Measurements from ENCODE around the gene ADAP1. TPM values are rescaled to one million over a fixed set of nuclear protein-coding genes. Genes with fewer than 3 reads are reported as not detected.

ADAP1 gene
- polyA plus RNA-seq, 3 donors, result 49.1 to 117 (median 72.2) TPM

- Mint-ChIP-seq H3K4me3 (no peak overlapping the region), H3K4me1 (peaks cover 54% of the 10 kb centered on the region), H3K27ac (peak overlapping the region in 2 of 7 donors; percentile 13 to 50), H3K9me3 (peaks cover 0 to 7% (median 0%) of the 10 kb centered on the region in 7 donors), H3K27me3 (ENCODE audit: low read depth in 3 of 3) (peaks cover 0 to 3% (median 0%) of the 10 kb centered on the region in 3 donors), H3K36me3 (peaks cover 49 to 65% of the 10 kb centered on the region in 2 donors)
- H2AFZ ChIP-seq (ENCODE audit: insufficient read depth, low read depth, low read length, poor library complexity, severe bottlenecking), result no peak overlapping the region
- no peaks in the 10 kb centered on the region for H3K27me3 ChIP-seq (ENCODE audit: control insufficient read depth in 2 of 2, insufficient read depth in 2 of 2, low read length in 2 of 2)
- DNase-seq, result no peak
- no peak overlapping the region for H3K27ac ChIP-seq (ENCODE audit: low read depth in 1 of 2, low read length in 2 of 2)
- WGBS (ENCODE audit: insufficient coverage), result 100% methylated on average over 8 of the region's 17 CpGs
- H3K79me2 ChIP-seq (ENCODE audit: insufficient read depth, low read length), result peaks cover 63% of the 10 kb centered on the region
- H3K9me3 ChIP-seq (replicated peaks in 1 of 2; ENCODE audit: control insufficient read depth in 1 of 2, insufficient read depth in 1 of 2, low read length in 2 of 2), result no peaks in the 10 kb centered on the region
- no peak overlapping the region for H3K4me3 ChIP-seq (replicated peaks in 1 of 3; ENCODE audit: low read depth in 2 of 3, low read length in 3 of 3)
- TF ChIP-seq, protein P1, sequence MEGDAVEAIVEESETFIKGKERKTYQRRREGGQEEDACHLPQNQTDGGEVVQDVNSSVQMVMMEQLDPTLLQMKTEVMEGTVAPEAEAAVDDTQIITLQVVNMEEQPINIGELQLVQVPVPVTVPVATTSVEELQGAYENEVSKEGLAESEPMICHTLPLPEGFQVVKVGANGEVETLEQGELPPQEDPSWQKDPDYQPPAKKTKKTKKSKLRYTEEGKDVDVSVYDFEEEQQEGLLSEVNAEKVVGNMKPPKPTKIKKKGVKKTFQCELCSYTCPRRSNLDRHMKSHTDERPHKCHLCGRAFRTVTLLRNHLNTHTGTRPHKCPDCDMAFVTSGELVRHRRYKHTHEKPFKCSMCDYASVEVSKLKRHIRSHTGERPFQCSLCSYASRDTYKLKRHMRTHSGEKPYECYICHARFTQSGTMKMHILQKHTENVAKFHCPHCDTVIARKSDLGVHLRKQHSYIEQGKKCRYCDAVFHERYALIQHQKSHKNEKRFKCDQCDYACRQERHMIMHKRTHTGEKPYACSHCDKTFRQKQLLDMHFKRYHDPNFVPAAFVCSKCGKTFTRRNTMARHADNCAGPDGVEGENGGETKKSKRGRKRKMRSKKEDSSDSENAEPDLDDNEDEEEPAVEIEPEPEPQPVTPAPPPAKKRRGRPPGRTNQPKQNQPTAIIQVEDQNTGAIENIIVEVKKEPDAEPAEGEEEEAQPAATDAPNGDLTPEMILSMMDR (IDR thresholded peaks at IDR 0.05), result no peak
- H4K20me1 ChIP-seq (ENCODE audit: insufficient read depth, low read length), result peaks cover 36% of the 10 kb centered on the region
- H3K36me3 ChIP-seq (replicated peaks in 1 of 2; ENCODE audit: control insufficient read depth in 1 of 2, insufficient read depth in 2 of 2, low read length in 2 of 2), result peaks cover 32 to 41% of the 10 kb centered on the region in 2 donors
- H3K9ac ChIP-seq (ENCODE audit: insufficient read depth, low read length, poor library complexity, severe bottlenecking), result no peak overlapping the region
- H3K4me1 ChIP-seq (ENCODE audit: control insufficient read depth in 1 of 2, insufficient read depth in 2 of 2, low read length in 2 of 2), result peaks cover 39 to 67% of the 10 kb centered on the region in 2 donors
- no peak overlapping the region for H3K4me2 ChIP-seq (replicated peaks; ENCODE audit: extremely low read depth, low read length, poor library complexity, severe bottlenecking)
- intact Hi-C loops (cut with micrococcal nuclease), result no loop called here
Measured at GRCh38 chr7:916291-916941, 38.1 kb downstream of the ADAP1 start.

DNA sequence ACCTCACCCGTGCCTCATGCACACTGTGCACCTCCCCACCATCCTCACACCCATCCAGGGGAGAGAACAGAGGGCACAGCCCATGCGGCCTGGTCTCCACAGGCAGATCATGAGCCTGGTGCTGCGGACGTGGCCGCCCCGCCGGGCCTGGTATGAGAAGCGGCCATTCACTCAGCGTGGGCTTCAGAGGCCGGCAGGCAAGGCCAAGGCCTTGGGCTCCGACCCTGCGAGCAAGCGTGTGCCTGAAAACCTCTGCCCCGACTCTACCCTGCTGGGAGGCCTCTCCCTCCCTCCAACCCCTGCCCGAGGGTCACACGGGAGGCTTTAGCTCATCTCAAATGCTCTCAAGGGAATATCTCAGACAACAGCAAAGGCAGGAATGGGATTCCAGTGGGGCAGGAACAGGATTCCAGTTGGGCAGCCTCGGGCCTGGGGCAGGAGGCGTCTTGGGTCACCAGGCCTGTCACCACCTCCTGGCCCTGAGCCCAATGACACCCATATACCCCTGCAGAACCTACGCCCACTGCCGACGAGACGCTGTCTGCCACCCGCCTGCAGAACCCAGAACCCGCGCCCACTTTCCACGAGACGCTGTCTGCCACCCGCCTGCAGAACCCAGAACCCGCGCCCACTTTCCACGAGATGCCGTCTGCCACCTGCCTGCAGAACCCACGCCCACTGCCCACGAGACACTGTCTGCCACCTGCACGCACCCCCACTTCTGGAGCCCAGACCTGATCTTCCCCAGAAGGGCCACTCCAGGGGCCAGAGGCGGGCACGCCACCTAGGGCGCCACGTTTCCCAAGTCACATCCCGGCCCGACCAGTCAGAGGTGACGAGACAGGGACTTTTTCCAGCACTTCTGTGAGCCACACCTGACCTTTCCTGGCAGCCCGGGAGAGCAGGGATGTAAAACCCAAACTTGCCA is 38.9 kb downstream of the ADAP1 start:
- H3K4me1 ChIP-seq (ENCODE audit: control insufficient read depth in 1 of 2, insufficient read depth in 2 of 2, low read length in 2 of 2), result peaks cover 45 to 67% of the 10 kb centered on the region in 2 donors
- peaks cover 27 to 32% of the 10 kb centered on the region in 2 donors for H3K36me3 ChIP-seq (replicated peaks in 1 of 2; ENCODE audit: control insufficient read depth in 1 of 2, insufficient read depth in 2 of 2, low read length in 2 of 2)
- H3K4me2 ChIP-seq (replicated peaks; ENCODE audit: extremely low read depth, low read length, poor library complexity, severe bottlenecking), result no peak overlapping the region
- peaks cover 55% of the 10 kb centered on the region for H3K79me2 ChIP-seq (ENCODE audit: insufficient read depth, low read length)
- H2AFZ ChIP-seq (ENCODE audit: insufficient read depth, low read depth, low read length, poor library complexity, severe bottlenecking), result no peak overlapping the region
- TF ChIP-seq, protein P1 (IDR thresholded peaks at IDR 0.05), result no peak
- peaks cover 52% of the 10 kb centered on the region for H3K4me1 Mint-ChIP-seq
- no peak overlapping the region for H3K4me3 ChIP-seq (replicated peaks in 1 of 3; ENCODE audit: low read depth in 2 of 3, low read length in 3 of 3)
- DNase-seq, result no peak
- H3K27me3 ChIP-seq (ENCODE audit: control insufficient read depth in 2 of 2, insufficient read depth in 2 of 2, low read length in 2 of 2), result no peaks in the 10 kb centered on the region
- H3K9ac ChIP-seq (ENCODE audit: insufficient read depth, low read length, poor library complexity, severe bottlenecking), result no peak overlapping the region
- intact Hi-C loops (cut with micrococcal nuclease), result no loop called here
- WGBS (ENCODE audit: insufficient coverage), result 95% methylated on average over 41 of the region's 43 CpGs
- H3K4me3 Mint-ChIP-seq, result no peak overlapping the region
- no peak overlapping the region for H3K27ac ChIP-seq (ENCODE audit: low read depth in 1 of 2, low read length in 2 of 2)
- H4K20me1 ChIP-seq (ENCODE audit: insufficient read depth, low read length), result peaks cover 36% of the 10 kb centered on the region
- peaks cover 0 to 3% (median 0%) of the 10 kb centered on the region in 3 donors for H3K27me3 Mint-ChIP-seq (ENCODE audit: low read depth in 3 of 3)
- peaks cover 42 to 56% of the 10 kb centered on the region in 2 donors for H3K36me3 Mint-ChIP-seq
- H3K9me3 Mint-ChIP-seq, result peaks cover 0 to 7% (median 0%) of the 10 kb centered on the region in 7 donors
- H3K9me3 ChIP-seq (replicated peaks in 1 of 2; ENCODE audit: control insufficient read depth in 1 of 2, insufficient read depth in 1 of 2, low read length in 2 of 2), result no peaks in the 10 kb centered on the region
- H3K27ac Mint-ChIP-seq, result peak overlapping the region in 3 of 7 donors; percentile 21 to 47 (median 44)
